Glutamatergic neuron (in vitro differentiated cells): ENCODE data around the gene RAB28. TPM values are rescaled to one million over a fixed set of nuclear protein-coding genes. Genes with fewer than 3 reads are reported as not detected.

Source experiments
- DNase-seq: peaks from one replicate; pipeline ENCODE4 v3.0.0; 2022
- H3K27ac Mint-ChIP-seq: one replicate; pipeline ENCODE4 v1.8.0; 2020; ENCODE audit warnings: mild to moderate bottlenecking, mixed read lengths, inconsistent platforms; ENCODE audit not compliant: unreplicated experiment
- H3K27me3 Mint-ChIP-seq: one replicate; pipeline ENCODE4 v1.8.0; 2020; ENCODE audit warnings: mild to moderate bottlenecking, moderate library complexity, mixed read lengths, inconsistent platforms; ENCODE audit not compliant: unreplicated experiment
- H3K36me3 Mint-ChIP-seq: one replicate; pipeline ENCODE4 v1.8.0; 2020; ENCODE audit warnings: mild to moderate bottlenecking, mixed read lengths, inconsistent platforms; ENCODE audit not compliant: unreplicated experiment
- H3K4me1 Mint-ChIP-seq: one replicate; pipeline ENCODE4 v1.8.0; 2020; ENCODE audit warnings: mild to moderate bottlenecking, low read depth, mixed read lengths, inconsistent platforms; ENCODE audit not compliant: unreplicated experiment
- H3K4me3 Mint-ChIP-seq: one replicate; pipeline ENCODE4 v1.8.0; 2020; ENCODE audit warnings: mild to moderate bottlenecking, mixed read lengths, inconsistent platforms; ENCODE audit not compliant: unreplicated experiment
- H3K9me3 Mint-ChIP-seq: one replicate; pipeline ENCODE4 v1.8.0; 2020; ENCODE audit warnings: mild to moderate bottlenecking, moderate library complexity, mixed read lengths, inconsistent platforms; ENCODE audit not compliant: unreplicated experiment
- CTCF ChIP-seq: fragments of 200-600 bp; sonication (generic); IDR thresholded peaks from one replicate; pipeline ENCODE4 v1.5.0; 2021; ENCODE audit not compliant: partially characterized antibody, unreplicated experiment
- total RNA-seq: library from RNA; stranded (reverse); fragmentation: NEBNext Ultra II Directional; extraction: Animal tissue kit (Norgen Biotek cat#: 25700); gene quantifications from one replicate; pipeline ENCODE4 v1.2.1, GENCODE V29; 2021; ENCODE audit not compliant: unreplicated experiment

The RAB28 gene
- total RNA-seq, 1 donor from 2014 or later = 12.7 TPM

GRCh38 chr4:13524504-13525243, 40.5 kb upstream of the RAB28 start:
- Mint-ChIP-seq H3K4me1 (no peaks in the 10 kb centered on the region), H3K9me3 (peaks cover 11% of the 10 kb centered on the region), H3K36me3 (peaks cover 8% of the 10 kb centered on the region), H3K27me3 (peaks cover 51% of the 10 kb centered on the region), H3K27ac (no peak overlapping the region), H3K4me3 (no peak overlapping the region)
- DNase-seq = no peak
- no peak for TF ChIP-seq CTCF

- no peak for DNase-seq
- Mint-ChIP-seq H3K9me3 (peaks cover 9% of the 10 kb centered on the region), H3K27ac (no peak overlapping the region), H3K4me1 (no peaks in the 10 kb centered on the region), H3K36me3 (peaks cover 8% of the 10 kb centered on the region), H3K4me3 (no peak overlapping the region), H3K27me3 (peaks cover 46% of the 10 kb centered on the region)
- TF ChIP-seq CTCF = no peak
Observed at GRCh38 chr4:13523591-13524503, 39.7 kb upstream of the RAB28 start.

GRCh38 chr4:13523105-13523477, 39.0 kb upstream of the RAB28 start:
- H3K9me3 Mint-ChIP-seq = peaks cover 6% of the 10 kb centered on the region
- no peaks in the 10 kb centered on the region for H3K4me1 Mint-ChIP-seq
- peaks cover 8% of the 10 kb centered on the region for H3K36me3 Mint-ChIP-seq
- peak overlapping the region; percentile 10 for H3K4me3 Mint-ChIP-seq
- TF ChIP-seq CTCF = no peak
- H3K27ac Mint-ChIP-seq = no peak overlapping the region
- DNase-seq = no peak
- peaks cover 40% of the 10 kb centered on the region for H3K27me3 Mint-ChIP-seq

- peak; percentile 37 for DNase-seq
- TF ChIP-seq CTCF = no peak
- no peak overlapping the region for H3K27ac Mint-ChIP-seq
- peaks cover 40% of the 10 kb centered on the region for H3K27me3 Mint-ChIP-seq
- H3K4me1 Mint-ChIP-seq = no peaks in the 10 kb centered on the region
- peaks cover 8% of the 10 kb centered on the region for H3K36me3 Mint-ChIP-seq
- peaks cover 6% of the 10 kb centered on the region for H3K9me3 Mint-ChIP-seq
- H3K4me3 Mint-ChIP-seq = peak overlapping the region; percentile 38
Observed at GRCh38 chr4:13522282-13523104, 38.4 kb upstream of the RAB28 start.
